OCI-LY3 (cell line): ENCODE results near the gene C20orf141.

Experiments
- H2AFZ ChIP-seq: fragments of 200-600, 300-600 bp; shearing (Covaris generic); 2 replicates; pipeline ENCODE4 v1.6.0; 2014; ENCODE audit warnings: antibody characterized with exemption, low read depth, low read length
- H3K27ac ChIP-seq: fragments of 200-600, 300-600 bp; sonication (generic); 2 replicates; pipeline ENCODE4 v1.5.1; 2014; ENCODE audit warnings: mild to moderate bottlenecking, low read length, moderate library complexity, mixed read lengths
- H3K27me3 ChIP-seq: fragments of 200-600, 300-600 bp; sonication (generic); 2 replicates; pipeline ENCODE4 v1.6.1; 2014; ENCODE audit warnings: low read depth, low read length, mixed read lengths
- H3K36me3 ChIP-seq: fragments of 200-600, 300-600 bp; sonication (generic); replicated peaks from 2 replicates; pipeline ENCODE3; 2014; ENCODE audit warnings: low read depth, low read length, mixed read lengths
- H3K4me1 ChIP-seq: fragments of 300-600, 200-600 bp; sonication (generic); 2 replicates; pipeline ENCODE4 v1.6.1; 2014; ENCODE audit warnings: low read length, mixed read lengths
- H3K4me2 ChIP-seq: fragments of 200-600, 300-600 bp; sonication (generic); 2 replicates; pipeline ENCODE4 v1.6.1; 2014; ENCODE audit warnings: low read length, mixed read lengths
- H3K4me3 ChIP-seq: fragments of 300-600, 200-600 bp; sonication (generic); 2 replicates; pipeline ENCODE4 v1.5.1; 2014; ENCODE audit warnings: antibody characterized with exemption, mild to moderate bottlenecking, low read length, moderate library complexity
- H3K79me2 ChIP-seq: fragments of 300-600, 200-600 bp; shearing (Covaris generic); 2 replicates; pipeline ENCODE4 v1.6.1; 2014; ENCODE audit warnings: mild to moderate bottlenecking, low read length, mixed read lengths
- H3K9ac ChIP-seq: fragments of 300-600, 200-600 bp; shearing (Covaris generic); 2 replicates; pipeline ENCODE4 v1.6.0; 2014; ENCODE audit warnings: mild to moderate bottlenecking, low read length, moderate library complexity
- H3K9me3 ChIP-seq: fragments of 200-600, 300-600 bp; shearing (Covaris generic); 2 replicates; pipeline ENCODE4 v1.6.1; 2014; ENCODE audit warnings: low read length, mixed read lengths; ENCODE audit not compliant: insufficient read depth
- H4K20me1 ChIP-seq: fragments of 200-600, 300-600 bp; sonication (generic); 2 replicates; pipeline ENCODE4 v1.6.1; 2016; ENCODE audit warnings: low read length, mixed read lengths; ENCODE audit not compliant: insufficient read depth
- EZH2phosphoT487 ChIP-seq: fragments of 200-600 bp; shearing (Covaris generic); IDR thresholded peaks from 2 replicates; pipeline ENCODE4 v1.6.1; 2018; ENCODE audit warnings: antibody characterized with exemption, mixed run types, low read depth
- TF ChIP-seq, protein P1 (sequence below): fragments of 200-600, 300-600 bp; sonication (generic); IDR thresholded peaks from 2 replicates; pipeline ENCODE4 v1.5.1; 2014; ENCODE audit warnings: antibody characterized with exemption, low read length, low read depth

Gene C20orf141

DNA sequence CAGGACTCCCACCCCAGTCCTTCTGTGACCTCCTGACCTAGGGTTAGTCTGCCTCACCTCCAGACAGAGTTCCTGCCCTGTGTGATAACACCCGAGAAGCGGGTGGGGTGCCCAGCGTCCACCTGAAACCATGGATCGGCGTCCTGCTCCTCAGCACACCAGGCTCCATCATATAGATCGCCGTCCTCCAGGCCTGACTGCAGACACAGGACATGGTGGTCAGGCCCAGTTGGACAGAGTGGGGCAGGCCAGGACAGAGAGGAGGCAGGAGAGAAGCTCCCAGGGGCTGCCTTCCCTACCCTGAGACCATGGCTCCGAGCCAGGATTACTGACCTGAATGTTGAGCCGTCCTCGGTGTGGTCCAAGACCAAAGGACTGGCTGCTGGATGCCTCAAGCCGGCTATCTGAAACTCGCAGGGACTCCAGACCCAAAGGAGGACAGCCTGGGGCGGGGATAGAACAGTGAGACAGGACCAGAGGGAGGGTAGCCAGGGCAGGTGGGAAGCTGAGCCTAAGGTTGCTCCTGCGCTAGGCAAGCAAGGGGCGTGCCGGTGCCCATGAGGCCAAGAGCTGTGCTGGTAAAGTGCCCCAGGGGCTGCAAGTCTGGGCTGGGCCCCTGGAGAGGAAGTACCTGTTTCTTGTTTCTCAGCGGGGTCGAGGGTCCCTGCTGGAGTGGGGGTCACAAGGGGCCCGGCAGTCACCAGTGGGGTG lies 16.5 kb upstream of the C20orf141 start:
- Histone ChIP-seq H3K4me1 (peaks cover 27% of the 10 kb centered on the region), H3K4me3 (0 out of 2 replicates have a peak overlapping the region, but pooled peaks have one; percentile 82), H3K9me3 (no peaks in the 10 kb centered on the region), H3K9ac (no peak overlapping the region; the same call in 1 of the 2 replicates), H3K27me3 (peaks cover 20% of the 10 kb centered on the region), H3K27ac (no peak overlapping the region), H2AFZ (no peak overlapping the region), H4K20me1 (no peaks in the 10 kb centered on the region), H3K4me2 (peak overlapping the region; percentile 90), H3K79me2 (no peaks in the 10 kb centered on the region), H3K36me3 (no peaks in the 10 kb centered on the region)
- no peak for TF ChIP-seq EZH2phosphoT487
- TF ChIP-seq, protein P1, sequence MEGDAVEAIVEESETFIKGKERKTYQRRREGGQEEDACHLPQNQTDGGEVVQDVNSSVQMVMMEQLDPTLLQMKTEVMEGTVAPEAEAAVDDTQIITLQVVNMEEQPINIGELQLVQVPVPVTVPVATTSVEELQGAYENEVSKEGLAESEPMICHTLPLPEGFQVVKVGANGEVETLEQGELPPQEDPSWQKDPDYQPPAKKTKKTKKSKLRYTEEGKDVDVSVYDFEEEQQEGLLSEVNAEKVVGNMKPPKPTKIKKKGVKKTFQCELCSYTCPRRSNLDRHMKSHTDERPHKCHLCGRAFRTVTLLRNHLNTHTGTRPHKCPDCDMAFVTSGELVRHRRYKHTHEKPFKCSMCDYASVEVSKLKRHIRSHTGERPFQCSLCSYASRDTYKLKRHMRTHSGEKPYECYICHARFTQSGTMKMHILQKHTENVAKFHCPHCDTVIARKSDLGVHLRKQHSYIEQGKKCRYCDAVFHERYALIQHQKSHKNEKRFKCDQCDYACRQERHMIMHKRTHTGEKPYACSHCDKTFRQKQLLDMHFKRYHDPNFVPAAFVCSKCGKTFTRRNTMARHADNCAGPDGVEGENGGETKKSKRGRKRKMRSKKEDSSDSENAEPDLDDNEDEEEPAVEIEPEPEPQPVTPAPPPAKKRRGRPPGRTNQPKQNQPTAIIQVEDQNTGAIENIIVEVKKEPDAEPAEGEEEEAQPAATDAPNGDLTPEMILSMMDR = no peak

DNA sequence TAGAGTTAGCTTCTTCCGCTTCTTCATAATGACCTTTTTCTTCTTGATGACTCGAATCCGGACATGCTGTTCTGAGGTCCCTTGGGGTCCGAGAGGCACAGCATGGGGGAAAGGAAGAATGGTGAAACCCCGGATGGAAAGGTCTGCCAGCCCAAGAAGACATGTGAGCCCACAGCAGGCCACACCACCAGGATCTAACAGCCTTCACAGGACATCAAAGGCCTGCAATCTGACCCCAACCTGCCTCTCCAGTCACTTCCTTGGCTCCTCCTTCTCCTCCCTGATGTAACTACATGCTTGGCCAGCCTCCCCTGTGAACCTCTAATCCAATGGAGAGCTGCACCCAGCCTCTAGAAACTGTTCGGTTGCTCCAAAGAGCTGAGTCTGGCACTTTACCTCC lies 16.0 kb upstream of the C20orf141 start:
- no peak for TF ChIP-seq EZH2phosphoT487
- TF ChIP-seq, protein P1 = no peak
- no peaks in the 10 kb centered on the region for H3K9me3 ChIP-seq
- peaks cover 27% of the 10 kb centered on the region for H3K4me1 ChIP-seq
- H3K36me3 ChIP-seq = no peaks in the 10 kb centered on the region
- peak overlapping the region; percentile 92; the same call in 1 of the 2 replicates for H2AFZ ChIP-seq
- H4K20me1 ChIP-seq = no peaks in the 10 kb centered on the region
- H3K27ac ChIP-seq = 0 out of 2 replicates have a peak overlapping the region, but pooled peaks have one; percentile 24
- peak overlapping the region; percentile 82 for H3K4me3 ChIP-seq
- no peaks in the 10 kb centered on the region for H3K79me2 ChIP-seq
- peak overlapping the region; percentile 90 for H3K4me2 ChIP-seq
- peak overlapping the region; percentile 68 for H3K9ac ChIP-seq
- peaks cover 16% of the 10 kb centered on the region for H3K27me3 ChIP-seq

DNA sequence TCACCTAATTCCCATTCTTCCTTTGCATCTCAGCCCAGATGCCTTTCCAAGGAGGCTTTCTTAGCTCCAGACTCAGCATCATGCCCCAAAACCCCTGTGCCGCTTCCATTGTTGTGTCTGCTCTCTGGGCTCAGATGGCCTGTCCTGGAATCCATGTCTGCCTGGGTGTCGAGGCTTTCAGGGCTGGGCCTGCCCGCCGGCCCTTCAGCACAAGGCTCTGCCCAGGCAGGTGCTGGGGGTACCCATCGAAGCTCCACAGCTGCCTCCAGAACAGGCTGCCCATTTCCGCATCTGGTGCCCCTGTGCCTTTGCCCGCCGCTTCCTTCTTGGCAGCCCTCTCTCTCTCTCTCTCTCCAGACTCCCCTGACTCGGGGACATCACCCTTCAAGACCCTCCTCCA lies 15.5 kb upstream of the C20orf141 start:
- peak overlapping the region; percentile 92 for H2AFZ ChIP-seq
- H3K4me3 ChIP-seq = peak overlapping the region; percentile 82

More for the DNA sequence above, 15.5 kb upstream of the C20orf141 start:
- H3K4me2 ChIP-seq = peak overlapping the region; percentile 90
- H3K4me1 ChIP-seq = peaks cover 27% of the 10 kb centered on the region
- no peaks in the 10 kb centered on the region for H3K36me3 ChIP-seq
- H3K27ac ChIP-seq = peak overlapping the region; percentile 24; the same call in 1 of the 2 replicates
- no peaks in the 10 kb centered on the region for H3K9me3 ChIP-seq
- no peaks in the 10 kb centered on the region for H4K20me1 ChIP-seq
- H3K9ac ChIP-seq = peak overlapping the region; percentile 68
- no peak for TF ChIP-seq EZH2phosphoT487
- TF ChIP-seq, protein P1 = no peak
- H3K27me3 ChIP-seq = peaks cover 20% of the 10 kb centered on the region
- no peaks in the 10 kb centered on the region for H3K79me2 ChIP-seq
